A673 (cell line): ENCODE results near the gene NOD2. TPM values are rescaled to one million over a fixed set of nuclear protein-coding genes. Genes with fewer than 3 reads are reported as not detected.

Source experiments
- BruUV-seq: library from RNA; stranded (reverse); fragments of 400-500 nt; replicated peaks from 2 replicates; lab custom pipeline; 2021; lab: Mats Ljungman, UMichigan
- CTCF ChIA-PET: fragments of 300-600 bp; sonication (Branson Sonifier 250); formaldehyde crosslinking; loops from one replicate; lab custom pipeline; 2022; ENCODE audit warnings: antibody characterized with exemption; lab: Charles Lee
- POLR2A ChIA-PET: fragments of 300-600 bp; sonication (Branson Sonifier 250); formaldehyde crosslinking; loops from one replicate; lab custom pipeline; 2022; ENCODE audit warnings: antibody characterized with exemption; ENCODE audit not compliant: low non-redundant PET; lab: Charles Lee
- DNase-seq: peaks from one replicate; pipeline ENCODE4 v3.0.0-alpha.2; 2015; ENCODE audit warnings: low spot score
- H3K27ac ChIP-seq: fragments of 200-600 bp; sonication (generic); 2 replicates; pipeline ENCODE4 v1.5.1; 2016; ENCODE audit warnings: mixed run types, low read depth, mild to moderate bottlenecking, mixed read lengths, antibody characterized with exemption, low read length; ENCODE audit not compliant: poor library complexity, severe bottlenecking
- H3K27me3 ChIP-seq: fragments of 200-600 bp; sonication (generic); replicated peaks from 2 replicates; pipeline ENCODE4 v1.6.1; 2017; ENCODE audit warnings: mixed run types, low read depth, mild to moderate bottlenecking, mixed read lengths, antibody characterized with exemption, low read length; ENCODE audit not compliant: insufficient read depth, poor library complexity
- H3K36me3 ChIP-seq: fragments of 200-600 bp; sonication (generic); 2 replicates; pipeline ENCODE4 v1.6.1; 2016; ENCODE audit warnings: mixed run types, mild to moderate bottlenecking, mixed read lengths, antibody characterized with exemption, low read length; ENCODE audit not compliant: insufficient read depth, poor library complexity, severe bottlenecking
- H3K4me1 ChIP-seq: fragments of 200-600 bp; sonication (generic); 2 replicates; pipeline ENCODE4 v1.6.1; 2017; ENCODE audit warnings: mixed run types, mild to moderate bottlenecking, mixed read lengths, antibody characterized with exemption, low read length; ENCODE audit not compliant: insufficient read depth, poor library complexity, severe bottlenecking
- H3K4me3 ChIP-seq: fragments of 200-600 bp; sonication (generic); 2 replicates; pipeline ENCODE4 v1.5.1; 2016; ENCODE audit warnings: low read depth, mixed run types, mild to moderate bottlenecking, mixed read lengths, low read length; ENCODE audit not compliant: poor library complexity, severe bottlenecking
- H3K9me3 ChIP-seq: fragments of 200-600 bp; sonication (generic); 2 replicates; pipeline ENCODE4 v1.6.1; 2016; ENCODE audit warnings: mixed run types, low read depth, mild to moderate bottlenecking, mixed read lengths, antibody characterized with exemption, low read length; ENCODE audit not compliant: poor library complexity, severe bottlenecking
- EZH2 ChIP-seq: fragments of 200-600 bp; sonication (generic); IDR thresholded peaks from 2 replicates; pipeline ENCODE4 v1.6.1; 2017; ENCODE audit warnings: borderline replicate concordance, low read depth, mild to moderate bottlenecking, mixed read lengths, antibody characterized with exemption, low read length; ENCODE audit not compliant: poor library complexity, severe bottlenecking
- intact Hi-C: fragments of 100-400 bp; cut with micrococcal nuclease; formaldehyde crosslinking; loops from one replicate; pipeline ENCODE4 v1.10.0; 2022; ENCODE audit not compliant: unreplicated experiment
- total RNA-seq: library from RNA; stranded (reverse); gene quantifications from 2 replicates; pipeline ENCODE4 v1.2.3, GENCODE V29; 2021
- TF ChIP-seq, protein P1 (sequence below): fragments of 300-800, 200-600 bp; sonication (generic); conservative IDR thresholded peaks from 2 replicates; pipeline ENCODE4 v1.5.1; 2017; ENCODE audit warnings: low read depth, mild to moderate bottlenecking, antibody characterized with exemption, low read length, moderate library complexity, mixed read lengths

Gene NOD2
- total RNA-seq, 1 experiment from 2014 or later = not detected

- Histone ChIP-seq H3K4me3 (peak overlapping the region; percentile 65), H3K9me3 (no peaks in the 10 kb centered on the region), H3K27ac (no peak overlapping the region), H3K27me3 (peaks cover 5% of the 10 kb centered on the region), H3K4me1 (no peaks in the 10 kb centered on the region), H3K36me3 (no peaks in the 10 kb centered on the region)
- ChIA-PET CTCF (no interaction called here), POLR2A (interaction anchor here (0.7 kb wide), 1 partner anchor 785 kb away, joined by 3 read pairs; no protein-coding TSS in a partner anchor)
- BruUV-seq = no TSS peak
- TF ChIP-seq, protein P1, sequence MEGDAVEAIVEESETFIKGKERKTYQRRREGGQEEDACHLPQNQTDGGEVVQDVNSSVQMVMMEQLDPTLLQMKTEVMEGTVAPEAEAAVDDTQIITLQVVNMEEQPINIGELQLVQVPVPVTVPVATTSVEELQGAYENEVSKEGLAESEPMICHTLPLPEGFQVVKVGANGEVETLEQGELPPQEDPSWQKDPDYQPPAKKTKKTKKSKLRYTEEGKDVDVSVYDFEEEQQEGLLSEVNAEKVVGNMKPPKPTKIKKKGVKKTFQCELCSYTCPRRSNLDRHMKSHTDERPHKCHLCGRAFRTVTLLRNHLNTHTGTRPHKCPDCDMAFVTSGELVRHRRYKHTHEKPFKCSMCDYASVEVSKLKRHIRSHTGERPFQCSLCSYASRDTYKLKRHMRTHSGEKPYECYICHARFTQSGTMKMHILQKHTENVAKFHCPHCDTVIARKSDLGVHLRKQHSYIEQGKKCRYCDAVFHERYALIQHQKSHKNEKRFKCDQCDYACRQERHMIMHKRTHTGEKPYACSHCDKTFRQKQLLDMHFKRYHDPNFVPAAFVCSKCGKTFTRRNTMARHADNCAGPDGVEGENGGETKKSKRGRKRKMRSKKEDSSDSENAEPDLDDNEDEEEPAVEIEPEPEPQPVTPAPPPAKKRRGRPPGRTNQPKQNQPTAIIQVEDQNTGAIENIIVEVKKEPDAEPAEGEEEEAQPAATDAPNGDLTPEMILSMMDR = no peak
- TF ChIP-seq EZH2 = no peak
- DNase-seq = peak; percentile 11
- intact Hi-C loops = no loop called here
Observed at GRCh38 chr16:50742576-50743200, 49.3 kb downstream of the NOD2 start.

- no peak overlapping the region for H3K27ac ChIP-seq
- H3K9me3 ChIP-seq = no peaks in the 10 kb centered on the region
- DNase-seq = no peak
- H3K27me3 ChIP-seq = no peaks in the 10 kb centered on the region
- H3K4me3 ChIP-seq = no peak overlapping the region
- no peaks in the 10 kb centered on the region for H3K4me1 ChIP-seq
- POLR2A ChIA-PET = no interaction called here
- CTCF ChIA-PET = no interaction called here
- TF ChIP-seq, protein P1 = no peak
- no peak for TF ChIP-seq EZH2
- TSS peak; percentile 45 for BruUV-seq
- no peaks in the 10 kb centered on the region for H3K36me3 ChIP-seq
- intact Hi-C loops = no loop called here
Observed at GRCh38 chr16:50743581-50744225, 50.3 kb downstream of the NOD2 start.

DNA sequence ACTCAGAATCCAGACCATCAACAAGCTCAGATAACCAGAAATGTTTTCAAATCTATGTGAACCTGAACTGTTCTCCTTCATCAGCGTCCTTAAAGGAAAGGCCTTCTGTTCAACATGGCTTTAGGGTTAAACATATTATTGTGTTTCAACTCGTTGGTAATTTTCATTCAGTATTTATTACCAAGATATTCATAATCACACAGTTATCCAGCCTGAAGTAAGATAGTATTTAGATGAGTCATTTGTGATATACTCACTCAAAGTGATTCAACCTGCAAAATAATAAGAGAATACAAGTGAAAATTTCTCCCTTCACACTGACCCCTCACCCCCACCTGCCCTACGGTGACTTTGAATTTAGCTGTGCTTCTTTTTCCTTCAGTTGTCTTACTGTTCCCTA lies 51.5 kb downstream of the NOD2 start:
- CTCF ChIA-PET = no interaction called here
- Histone ChIP-seq H3K27ac (no peak overlapping the region), H3K4me1 (no peaks in the 10 kb centered on the region), H3K36me3 (no peaks in the 10 kb centered on the region), H3K4me3 (no peak overlapping the region), H3K9me3 (no peaks in the 10 kb centered on the region), H3K27me3 (no peaks in the 10 kb centered on the region)
- DNase-seq = no peak
- intact Hi-C loops = no loop called here
- TF ChIP-seq, protein P1 = no peak
- no peak for TF ChIP-seq EZH2
- BruUV-seq = no TSS peak
- POLR2A ChIA-PET = no interaction called here
